HG02678 (cell line): ENCODE data around the gene FBXL5.

Experiments used
- ATAC-seq: cut with Tn5 transposase; IDR thresholded peaks from one replicate; pipeline ENCODE4 v1.9.1; 2021; ENCODE audit warnings: mild to moderate bottlenecking, moderate library complexity; ENCODE audit not compliant: unreplicated experiment

Gene FBXL5

GRCh38 chr4:15676899-15677298 is 21.7 kb upstream of the FBXL5 start:
- no peak for ATAC-seq

GRCh38 chr4:15676039-15676438 is 20.9 kb upstream of the FBXL5 start:
- ATAC-seq, result no peak

DNA sequence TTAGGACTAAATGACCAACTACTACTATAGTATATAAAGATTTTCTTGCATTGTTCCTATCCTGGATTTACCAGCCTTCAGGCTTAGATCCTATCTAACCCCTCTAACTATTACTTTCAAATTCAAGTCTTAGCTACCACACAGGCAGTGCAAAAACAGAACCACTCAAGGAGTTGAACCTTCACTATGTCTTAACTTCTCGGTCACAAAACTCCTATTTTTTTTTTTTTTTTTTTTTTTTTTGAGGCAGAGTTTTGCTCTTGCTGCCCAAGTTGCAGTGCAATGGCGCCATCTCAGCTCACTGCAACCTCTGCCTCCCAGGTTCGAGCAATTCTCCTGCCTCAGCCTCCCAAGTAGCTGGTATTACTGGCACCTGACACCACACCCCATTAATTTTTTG is 20.2 kb upstream of the FBXL5 start:
- no peak for ATAC-seq

GRCh38 chr4:15674926-15675325 is 19.8 kb upstream of the FBXL5 start:
- ATAC-seq, result no peak

GRCh38 chr4:15674046-15674445 is 18.9 kb upstream of the FBXL5 start:
- no peak for ATAC-seq

DNA sequence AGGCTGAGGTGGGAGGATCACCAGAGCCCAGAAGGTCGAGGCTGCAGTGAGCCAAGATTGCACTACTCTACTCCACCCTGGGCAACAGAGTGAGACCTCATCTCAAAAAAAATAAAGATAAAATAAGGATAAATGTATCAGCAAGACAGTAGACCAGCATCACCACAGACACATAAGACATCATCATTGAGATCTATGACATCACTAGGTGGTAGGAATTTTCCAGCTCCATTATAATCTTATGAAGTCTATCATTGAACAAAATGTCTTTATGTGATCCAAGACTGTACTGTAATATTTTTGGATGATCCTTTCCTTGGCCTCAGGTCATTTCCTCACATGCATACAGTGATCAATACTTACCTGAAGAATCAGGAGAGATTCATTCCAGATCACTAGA is 18.2 kb upstream of the FBXL5 start:
- ATAC-seq, result no peak

- no peak for ATAC-seq
Observed at GRCh38 chr4:15672101-15672500, 16.9 kb upstream of the FBXL5 start.

GRCh38 chr4:15670576-15670975 is 15.4 kb upstream of the FBXL5 start:
- no peak for ATAC-seq

- no peak for ATAC-seq
Observed at GRCh38 chr4:15668566-15669435, 13.6 kb upstream of the FBXL5 start.

DNA sequence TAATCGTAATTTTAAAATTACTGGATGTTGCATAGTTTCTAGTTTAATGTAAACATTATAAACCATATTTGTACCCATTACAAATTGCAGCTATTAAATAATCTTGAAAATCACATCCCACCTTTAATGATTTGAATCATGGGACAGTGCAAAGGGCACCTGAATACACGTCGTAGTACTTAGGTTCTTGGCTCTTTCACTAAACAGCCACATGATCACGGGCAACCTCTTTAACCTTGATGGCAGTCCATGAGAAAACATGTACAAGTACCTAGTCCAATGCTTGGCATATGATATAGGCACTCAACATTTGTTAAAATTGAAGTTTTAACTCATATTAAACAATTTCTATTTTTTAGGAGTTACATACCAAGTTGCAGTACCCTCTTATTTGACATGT is 11.8 kb upstream of the FBXL5 start:
- ATAC-seq, result no peak

DNA sequence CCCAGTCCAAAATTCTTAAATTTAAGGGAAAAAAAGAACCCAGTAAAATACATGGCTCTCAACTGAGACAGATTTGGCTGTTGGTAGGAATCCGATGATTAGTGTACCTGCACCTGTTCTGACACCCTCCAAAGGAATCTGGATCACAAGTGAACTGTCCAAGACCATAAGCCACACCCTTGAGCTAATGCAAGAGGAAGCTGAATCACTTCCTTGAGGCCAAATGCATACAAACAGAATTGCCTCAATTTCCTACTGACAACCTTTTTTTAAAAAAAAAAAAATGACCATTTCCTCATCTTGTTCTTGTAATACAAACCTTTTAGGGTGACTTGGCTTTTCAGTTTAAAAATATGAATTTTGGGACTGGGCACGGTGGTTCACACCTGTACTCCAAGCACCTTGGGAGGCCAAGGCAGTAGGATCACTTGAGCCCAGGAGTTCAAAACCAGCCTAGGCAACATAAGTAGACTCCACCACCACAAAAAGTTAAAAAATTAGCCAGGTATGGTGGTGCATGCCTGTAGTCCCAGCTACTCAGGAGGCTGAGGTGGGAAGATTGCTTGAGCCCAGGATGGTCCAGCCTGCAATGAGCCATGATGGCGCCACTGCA is 10.7 kb upstream of the FBXL5 start:
- no peak for ATAC-seq

DNA sequence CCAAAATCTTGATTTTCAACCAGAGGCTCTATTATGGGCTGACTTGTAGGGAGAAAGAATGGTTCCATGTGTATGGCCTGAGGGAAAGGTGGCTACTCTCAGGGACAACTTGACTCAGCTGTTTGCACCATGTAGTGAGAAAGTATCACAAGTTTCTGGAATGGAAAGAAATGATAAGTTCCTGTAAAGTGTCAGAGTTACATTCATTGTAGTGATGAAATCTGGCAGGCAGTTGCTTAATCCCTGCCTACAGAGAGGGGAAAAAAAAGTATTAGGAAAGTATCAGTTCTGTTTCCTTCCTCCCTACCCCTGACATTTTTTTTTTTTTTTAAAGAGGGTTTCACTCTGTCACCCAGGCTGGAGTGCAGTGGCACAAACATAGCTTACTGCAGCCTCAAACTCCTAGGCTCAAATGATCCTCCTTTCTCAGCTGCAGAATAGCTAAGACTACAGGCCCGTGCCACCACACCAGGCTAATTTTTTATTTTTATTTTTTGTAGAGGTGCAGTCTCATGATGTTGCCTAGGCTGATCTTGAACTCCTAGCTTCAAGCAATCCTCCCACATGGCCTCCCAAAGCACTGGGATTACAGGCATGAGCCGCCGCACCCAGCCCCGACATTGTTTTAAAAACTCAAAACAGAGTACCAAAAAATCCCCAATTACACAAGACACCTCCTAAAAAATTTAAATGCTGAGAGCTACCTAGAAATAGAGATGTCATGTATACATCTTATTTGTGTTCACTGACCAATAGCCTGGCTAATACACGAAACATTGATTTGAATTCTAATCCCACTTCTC is 4.8 kb upstream of the FBXL5 start:
- ATAC-seq, result no peak

- no peak for ATAC-seq
Observed at GRCh38 chr4:15658781-15659180, 3.6 kb upstream of the FBXL5 start.

- no peak for ATAC-seq
Observed at GRCh38 chr4:15658136-15658770, 3.1 kb upstream of the FBXL5 start.

GRCh38 chr4:15657366-15657765 is 2.2 kb upstream of the FBXL5 start:
- no peak for ATAC-seq

DNA sequence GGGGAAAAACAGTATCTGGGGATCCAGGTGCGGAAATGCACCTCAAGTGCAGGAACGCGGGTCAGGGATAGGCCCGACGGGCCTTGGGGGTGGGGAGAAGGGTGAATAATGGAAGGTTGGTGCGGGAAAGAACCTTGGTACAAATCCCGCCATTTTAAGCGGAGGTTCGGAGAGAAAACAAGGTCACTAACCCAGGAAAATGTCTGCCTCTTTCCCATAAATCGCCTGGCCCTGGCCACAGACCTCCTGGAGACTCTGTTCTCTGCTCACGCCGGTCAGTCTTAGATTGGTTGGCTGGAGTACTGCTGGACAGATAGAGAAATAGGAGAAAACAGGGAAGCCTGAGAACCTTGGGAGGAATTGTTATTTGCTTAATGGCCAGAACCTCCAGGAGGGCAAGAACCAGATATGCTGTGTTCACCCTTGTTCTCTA is 897 bp upstream of the FBXL5 start:
- no peak for ATAC-seq

DNA sequence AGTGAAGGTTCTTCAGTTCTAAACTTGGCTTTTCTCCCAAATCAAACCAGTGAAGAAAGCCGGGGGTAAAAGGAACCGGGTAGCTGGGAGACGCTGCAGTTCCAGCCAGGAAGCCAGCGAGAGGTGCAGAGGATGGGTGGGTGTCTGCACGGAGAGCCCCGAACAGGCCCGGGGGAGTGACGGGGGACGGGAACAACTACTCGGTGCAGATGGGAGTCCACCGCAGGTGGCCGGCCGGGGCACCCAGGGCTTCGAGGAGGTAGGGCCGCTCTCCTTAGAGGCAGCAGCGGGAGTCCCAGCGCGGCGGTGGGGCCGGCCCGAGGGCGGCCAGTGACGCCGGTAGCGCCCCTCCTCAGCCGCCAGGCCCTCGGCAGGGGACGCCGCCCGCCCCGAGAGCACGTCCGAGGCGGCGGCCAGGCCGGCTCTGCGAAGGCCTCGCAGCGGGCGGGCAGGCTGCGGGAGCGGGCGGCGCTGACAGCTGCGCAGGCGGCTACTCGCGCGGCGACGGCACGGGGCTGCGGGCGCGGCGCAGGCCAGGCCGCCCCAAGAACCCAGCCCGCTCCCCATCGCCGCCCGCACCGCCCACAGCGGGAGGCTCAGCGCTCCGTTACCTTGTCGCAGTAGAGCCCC is 449 bp downstream of the FBXL5 start:
- peak; percentile 48 for ATAC-seq

DNA sequence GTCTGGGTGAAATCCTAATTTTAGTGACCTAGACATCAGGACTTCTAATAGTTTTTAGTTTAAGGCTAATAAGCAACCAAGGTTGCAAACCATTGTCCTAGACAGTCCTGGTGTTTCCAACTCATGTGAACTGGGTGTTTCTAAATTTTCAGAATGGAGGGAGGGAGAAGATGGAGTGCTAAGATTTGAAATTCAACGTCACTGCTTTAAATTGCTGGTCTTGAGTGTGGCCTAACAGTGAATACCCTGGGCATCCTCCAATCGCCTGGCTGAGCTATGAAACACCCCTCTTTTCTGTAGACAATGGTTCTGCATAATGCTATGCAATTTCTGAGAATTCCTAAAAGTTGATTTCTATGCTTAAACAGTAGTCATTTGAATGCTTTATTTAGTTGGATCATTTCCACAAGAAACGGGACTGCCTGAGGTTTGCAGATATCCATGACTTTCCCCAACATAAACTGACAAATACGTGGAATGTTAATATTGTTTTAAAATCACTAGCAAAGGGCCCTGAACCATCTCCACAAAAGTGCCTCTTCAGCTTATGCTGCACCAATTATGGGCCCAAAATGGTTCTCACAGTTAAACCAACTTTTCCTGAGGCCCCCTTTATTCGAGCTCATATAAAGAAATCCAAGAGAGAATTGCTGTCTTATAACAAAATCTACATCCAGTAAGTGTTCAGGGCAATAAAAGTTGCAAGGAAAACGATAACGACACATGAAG is 1.1 kb downstream of the FBXL5 start:
- peak; percentile 24 for ATAC-seq

DNA sequence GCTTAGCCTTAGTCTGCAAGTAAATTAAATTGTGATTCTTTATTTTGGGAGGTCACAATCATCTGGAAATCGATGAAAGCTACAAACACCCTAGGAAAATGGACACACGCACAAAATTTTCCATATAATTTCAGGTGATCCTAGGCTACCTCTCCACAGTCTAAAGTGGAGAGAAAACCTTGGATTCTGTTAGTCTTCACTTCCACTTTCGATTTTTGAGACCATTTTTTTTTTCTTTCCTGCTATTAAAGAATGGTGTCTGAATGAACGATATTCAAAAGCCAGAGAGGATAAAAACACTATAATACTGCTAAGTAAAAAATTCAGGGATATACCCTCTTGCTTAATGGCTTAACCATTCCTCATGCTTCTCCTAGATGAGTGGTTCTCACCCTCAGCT is 1.7 kb downstream of the FBXL5 start:
- ATAC-seq, result no peak

DNA sequence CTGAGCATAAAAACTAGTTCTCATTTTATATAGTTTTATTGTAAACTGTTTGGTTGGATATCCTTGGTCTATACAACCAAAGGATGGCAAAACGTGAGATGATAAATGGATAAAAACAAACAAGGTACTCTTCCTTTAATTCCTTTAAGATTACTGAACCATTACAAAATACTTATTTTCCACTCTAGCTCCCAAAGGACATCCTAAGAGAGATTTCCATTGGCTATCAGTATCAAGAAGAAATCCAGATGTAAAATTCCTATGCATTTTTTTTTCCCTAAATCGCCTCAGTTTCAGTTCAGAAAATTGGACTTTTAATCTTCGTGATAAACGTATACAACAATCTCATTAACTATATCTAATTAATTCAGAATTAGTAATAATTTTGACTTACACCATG is 2.3 kb downstream of the FBXL5 start:
- ATAC-seq, result no peak
